ELF-1 (cell line): Measurements from ENCODE around the gene DNAJC25.
"Not testable (repeated sequence)": the region's sequence is repeated elsewhere in the genome, so short reads cannot be mapped to it uniquely, and the experiment has no call there.

Source experiments
- DNase-seq: peaks from one replicate; pipeline ENCODE4 v3.0.0-alpha.2; 2016; ENCODE audit warnings: low read depth, low spot score

Gene DNAJC25

DNA sequence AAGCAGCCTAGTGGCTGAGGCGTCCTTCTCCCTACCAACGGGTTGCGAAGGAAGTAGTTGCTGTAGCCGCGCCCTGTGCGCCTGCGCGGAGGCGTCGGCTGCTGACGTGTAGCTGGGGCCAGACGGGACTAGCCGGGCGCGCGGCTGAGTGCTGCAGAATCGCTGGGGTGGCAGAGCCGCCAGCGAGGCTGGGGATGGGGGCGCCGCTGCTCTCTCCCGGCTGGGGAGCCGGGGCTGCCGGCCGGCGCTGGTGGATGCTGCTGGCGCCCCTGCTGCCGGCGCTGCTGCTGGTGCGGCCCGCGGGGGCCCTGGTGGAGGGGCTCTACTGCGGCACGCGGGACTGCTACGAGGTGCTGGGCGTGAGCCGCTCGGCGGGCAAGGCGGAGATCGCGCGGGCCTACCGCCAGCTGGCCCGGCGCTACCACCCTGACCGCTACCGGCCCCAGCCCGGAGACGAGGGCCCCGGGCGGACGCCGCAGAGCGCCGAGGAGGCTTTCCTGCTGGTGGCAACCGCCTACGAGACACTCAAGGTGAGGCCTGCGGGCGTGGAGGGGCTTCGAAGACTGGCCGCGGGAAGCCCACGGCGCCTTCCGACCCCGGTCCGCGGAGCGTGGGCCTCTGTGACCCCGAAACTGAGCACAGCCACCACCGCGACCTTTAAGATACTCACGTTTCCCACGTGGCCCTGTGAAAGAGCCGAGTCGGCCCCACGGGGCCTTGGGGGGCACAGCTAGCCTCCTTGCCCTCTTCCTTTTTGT, at the start of gene DNAJC25:
Gene DNAJC25 (plus strand): TSS at position 121 of the 758 bp plus-strand sequence. CDS start 74 bp downstream, at position 195.
- peak; percentile 99 for DNase-seq

DNA sequence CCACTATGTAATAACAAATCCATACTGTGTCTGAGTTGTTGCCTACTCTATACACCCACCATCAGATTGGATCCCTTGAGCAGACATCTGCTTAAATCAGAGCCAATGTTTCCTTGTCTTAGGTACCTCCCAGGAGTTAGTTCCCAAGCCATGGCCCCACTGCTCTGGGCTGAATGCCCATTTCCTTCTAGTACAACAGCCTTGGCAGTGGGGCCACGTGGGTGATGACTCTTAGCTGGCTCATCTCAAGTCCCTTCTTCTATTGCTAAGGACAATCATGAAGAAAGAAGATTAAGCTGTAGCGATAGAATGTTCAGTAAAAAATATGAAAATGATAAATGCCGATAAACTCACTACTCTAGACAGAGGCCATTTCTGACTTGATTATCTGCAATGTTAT, 48.2 kb upstream of the DNAJC25 start:
- DNase-seq, result no peak

GRCh38 chr9:111586378-111586777, 44.8 kb upstream of the DNAJC25 start:
- no peak for DNase-seq

DNA sequence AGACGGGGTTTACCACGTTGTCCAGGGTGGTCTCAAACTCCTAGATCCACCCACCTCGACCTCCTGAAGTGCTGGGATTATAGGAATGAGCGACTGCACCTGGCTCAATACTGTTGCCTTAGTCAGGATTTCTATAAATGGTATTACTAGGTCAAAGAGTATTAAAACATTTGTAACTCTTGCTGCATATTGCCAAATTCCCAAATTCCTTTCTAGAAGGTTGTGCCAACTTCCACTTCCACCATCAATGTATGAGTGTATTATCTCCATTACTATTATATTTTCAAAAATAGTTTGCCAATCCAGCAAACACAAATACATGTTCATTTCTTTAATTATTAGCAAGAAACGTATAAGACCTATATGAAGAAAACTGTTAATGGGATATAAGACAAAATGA, 42.3 kb upstream of the DNAJC25 start:
- DNase-seq, result no peak

DNA sequence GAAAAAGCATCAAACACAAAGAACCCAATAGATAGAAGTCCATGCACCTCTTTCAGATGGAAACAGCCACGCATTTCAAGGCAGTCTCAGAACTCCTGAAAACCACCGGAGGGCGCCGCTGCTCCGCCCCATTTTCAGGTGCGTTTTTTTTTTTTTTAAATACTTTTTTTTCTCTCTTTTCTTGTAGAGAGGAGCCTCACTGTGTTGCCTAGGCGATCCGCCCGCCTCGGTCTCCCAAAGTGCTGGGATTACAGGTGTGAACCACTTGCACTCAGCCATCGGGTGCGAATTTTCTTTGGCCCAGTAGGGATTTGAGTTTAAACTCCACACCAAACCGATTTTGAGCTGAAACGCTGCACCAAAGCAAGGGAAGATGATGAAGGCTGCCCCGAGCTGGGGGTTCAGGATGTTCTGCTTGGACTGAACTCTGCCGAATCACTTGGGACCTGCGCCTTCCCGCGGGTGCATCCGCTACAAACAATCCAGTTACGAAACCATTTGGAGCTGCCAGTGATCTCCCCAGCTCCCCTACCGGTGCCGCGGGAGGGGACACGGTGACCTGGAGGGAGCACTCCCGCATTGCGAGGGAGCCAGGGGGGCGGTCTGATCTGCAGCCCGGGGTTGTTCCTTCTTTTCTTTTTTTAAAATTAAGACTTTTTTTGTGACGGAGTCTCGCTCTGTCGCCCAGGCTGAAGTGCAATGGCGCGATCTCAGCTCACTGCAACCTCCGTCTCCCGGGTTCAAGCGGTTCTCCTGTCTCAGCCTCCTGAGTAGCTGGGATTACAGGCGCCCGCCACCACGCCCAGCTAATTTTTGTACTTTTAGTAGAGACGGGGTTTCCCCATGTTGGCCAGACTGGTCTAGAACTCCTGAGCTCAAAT, 33.0 kb upstream of the DNAJC25 start:
- DNase-seq, result peak; percentile 80

GRCh38 chr9:111598733-111599091, 32.4 kb upstream of the DNAJC25 start:
- peak; percentile 28 for DNase-seq

GRCh38 chr9:111599092-111599954, 31.8 kb upstream of the DNAJC25 start, which contains the start of gene PTGR1:
TSS of gene PTGR1 (minus strand) at chr9:111599647. CDS start at chr9:111597422, 2,225 bp downstream.
- DNase-seq, result peak; percentile 80

DNA sequence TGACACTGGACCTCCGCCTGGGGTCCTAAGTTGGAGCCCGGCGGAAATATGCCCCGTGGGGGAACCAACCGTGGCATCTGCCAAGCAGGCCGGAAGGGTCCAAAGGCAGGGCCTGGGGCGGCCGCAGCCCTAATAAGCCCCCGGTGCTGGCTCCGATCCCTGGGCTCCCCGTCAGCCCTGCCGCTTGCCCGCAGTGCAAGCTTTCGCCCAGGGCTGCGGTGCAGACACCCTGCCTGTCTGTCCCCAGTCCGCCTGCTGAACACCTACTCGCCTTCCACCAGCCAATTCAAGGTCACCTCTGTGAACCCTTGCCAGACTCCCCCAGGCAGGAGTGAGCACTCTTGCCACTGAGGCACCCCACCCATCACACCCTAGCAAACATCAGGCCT, 31.2 kb upstream of the DNAJC25 start:
- no peak for DNase-seq

DNA sequence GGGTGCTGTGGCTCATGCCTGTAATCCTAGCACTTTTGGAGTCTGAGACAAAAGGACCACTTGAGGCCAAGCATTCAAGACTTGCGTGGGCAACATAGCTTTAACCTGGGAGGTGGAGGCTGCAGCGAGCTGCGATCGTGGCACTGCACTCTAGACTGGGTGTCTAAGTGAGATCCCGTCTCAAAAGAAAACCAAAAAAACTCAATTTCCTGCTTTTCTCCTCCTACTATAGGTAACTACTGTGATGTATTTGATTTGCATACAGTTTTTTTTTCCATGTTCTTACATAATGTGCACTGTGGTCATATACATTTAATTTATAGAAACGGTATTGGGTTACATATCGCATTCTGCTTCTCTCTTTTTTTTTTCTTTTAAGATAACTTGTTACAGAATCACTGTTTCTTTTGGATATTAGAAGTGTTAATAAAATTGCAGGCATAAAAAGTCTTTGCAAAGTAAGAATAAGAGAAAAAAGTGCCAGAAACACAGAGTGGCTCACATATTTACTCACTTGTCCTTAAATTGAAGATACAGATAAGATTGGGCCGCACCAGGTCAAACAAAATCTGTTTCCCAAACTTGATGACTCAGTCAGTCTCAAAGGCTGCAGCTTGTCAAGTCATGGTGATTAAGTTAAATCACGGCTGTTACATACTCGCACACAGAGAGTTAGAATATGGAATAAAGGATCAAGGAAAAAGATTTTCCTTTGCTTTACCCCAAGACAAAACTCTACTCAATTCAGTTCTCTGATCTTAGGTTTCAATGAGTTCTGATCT, 29.7 kb upstream of the DNAJC25 start:
- no peak for DNase-seq

DNA sequence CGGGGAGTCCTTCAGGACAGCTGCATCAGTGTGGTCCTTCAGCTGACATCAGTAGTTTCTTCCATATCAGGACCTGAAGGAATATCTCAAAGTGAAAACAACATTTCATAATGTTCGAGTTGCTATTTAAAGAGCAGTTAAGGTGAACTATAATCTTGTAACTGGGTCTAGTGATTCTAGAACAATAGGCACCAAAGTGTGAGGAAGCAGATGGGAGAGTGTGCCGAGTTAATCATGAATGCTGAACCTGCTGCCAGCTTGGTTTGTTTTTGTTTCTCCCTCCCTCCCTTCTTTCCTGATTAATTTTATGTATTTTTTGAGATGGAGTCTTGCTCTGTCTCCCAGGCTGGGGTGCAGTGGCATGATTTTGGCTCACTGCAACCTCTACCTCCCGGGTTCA, 28.1 kb upstream of the DNAJC25 start:
- no peak for DNase-seq

DNA sequence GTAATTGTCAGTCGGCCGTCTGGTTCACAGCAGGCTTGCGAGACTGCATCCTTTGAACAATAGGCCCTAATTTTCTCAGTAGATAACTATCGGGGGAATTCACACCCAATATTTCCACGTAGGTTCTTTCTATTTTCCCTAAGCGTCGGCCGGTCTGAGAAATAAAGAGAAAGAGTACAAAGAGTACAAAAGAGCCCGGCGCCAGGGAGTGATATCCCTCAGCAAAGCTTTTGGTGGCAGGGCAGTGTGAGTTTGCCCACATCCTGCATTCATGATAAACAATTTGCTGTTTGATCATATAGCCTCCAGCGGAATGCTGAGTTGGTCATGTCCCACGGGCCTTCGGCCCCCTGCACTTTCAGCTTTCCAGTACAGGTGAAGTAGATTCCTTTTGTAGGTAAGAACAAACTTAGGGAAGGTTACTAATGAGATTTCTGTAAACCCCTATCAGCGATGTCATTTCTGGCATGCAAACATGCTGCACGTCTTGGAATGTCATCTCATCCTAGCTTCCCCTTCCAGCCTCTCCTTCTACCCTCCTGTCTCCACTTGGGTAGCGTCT, 27.0 kb upstream of the DNAJC25 start:
- DNase-seq, result peak; percentile 17

- no peak for DNase-seq
These were observed 26.0 kb upstream of the DNAJC25 start for GRCh38 chr9:111605041-111605559.

DNA sequence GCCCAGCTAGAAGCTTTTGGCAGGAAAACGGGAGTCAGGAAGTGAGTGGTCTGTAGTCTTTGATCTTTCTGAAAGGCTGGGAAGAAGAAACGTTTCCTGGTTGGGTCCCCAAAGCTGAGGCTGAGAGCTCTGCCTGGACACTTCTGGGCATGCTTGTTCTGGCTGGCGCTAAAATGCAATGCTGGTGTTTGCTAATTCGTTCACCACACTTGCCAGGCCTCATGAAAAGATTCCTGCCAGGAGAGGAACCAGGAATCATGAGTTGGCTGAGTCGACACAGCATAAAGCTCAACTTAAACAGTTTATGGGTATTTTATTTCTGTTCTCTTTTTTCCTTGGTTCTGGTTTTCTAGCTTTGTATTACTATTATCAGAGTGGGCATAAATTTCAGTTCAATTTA, 21.0 kb upstream of the DNAJC25 start:
- DNase-seq, result no peak

DNA sequence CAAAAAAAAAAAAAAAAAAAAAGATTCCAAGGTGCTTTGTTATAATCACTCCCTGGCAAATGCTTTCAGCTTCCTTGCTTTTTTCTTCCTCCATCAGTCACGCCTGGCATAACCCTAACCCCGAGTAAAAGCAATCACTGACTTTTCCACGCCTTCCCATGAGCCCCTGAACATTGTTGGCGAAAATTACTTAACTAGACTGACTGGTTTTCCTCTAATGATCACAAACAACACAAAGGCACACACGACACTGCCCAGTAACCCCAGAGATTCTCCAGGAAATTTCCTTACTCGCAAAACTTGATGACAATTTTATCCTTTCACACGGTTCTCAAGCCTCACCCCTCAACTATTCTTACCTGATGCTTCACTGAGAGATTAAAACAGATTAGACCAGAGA, 20.3 kb upstream of the DNAJC25 start:
- no peak for DNase-seq

GRCh38 chr9:111613436-111614040, 17.6 kb upstream of the DNAJC25 start:
- DNase-seq, result no peak

DNA sequence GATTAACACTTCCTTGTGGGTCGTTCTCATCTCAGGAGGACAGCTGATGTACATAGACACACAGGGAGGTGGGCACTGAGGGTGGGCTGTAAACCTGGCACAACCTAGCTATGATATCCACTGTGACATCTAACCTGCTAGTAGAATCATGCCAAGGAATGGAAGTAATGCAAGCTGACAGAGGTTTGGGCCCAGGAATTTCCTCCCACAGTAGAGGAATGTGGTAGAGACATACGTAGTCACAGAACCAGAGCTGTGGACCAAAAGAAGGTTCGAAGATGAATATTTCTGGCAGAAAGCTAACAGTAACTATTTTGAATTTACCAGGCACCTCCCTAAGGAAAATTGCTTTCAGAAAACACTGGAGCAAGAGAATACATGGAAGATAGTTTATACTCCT, 15.2 kb upstream of the DNAJC25 start:
- DNase-seq, result no peak

DNA sequence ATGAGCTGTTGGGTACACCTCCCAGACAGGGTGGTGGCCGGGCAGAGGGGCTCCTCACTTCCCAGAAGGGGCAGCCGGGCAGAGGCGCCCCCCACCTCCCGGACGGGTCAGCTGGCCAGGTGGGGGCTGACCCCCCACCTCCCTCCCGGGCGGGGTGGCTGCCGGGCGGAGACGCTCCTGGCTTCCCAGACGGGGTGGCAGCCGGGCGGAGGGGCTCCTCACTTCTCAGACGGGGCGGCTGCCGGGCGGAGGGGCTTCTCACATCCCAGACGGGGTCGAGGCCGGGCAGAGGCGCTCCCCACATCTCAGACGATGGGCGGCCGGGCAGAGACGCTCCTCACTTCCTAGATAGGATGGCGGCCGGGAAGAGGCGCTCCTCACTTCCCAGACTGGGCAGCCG, 13.8 kb upstream of the DNAJC25 start:
- DNase-seq, result not testable (repeated sequence)

DNA sequence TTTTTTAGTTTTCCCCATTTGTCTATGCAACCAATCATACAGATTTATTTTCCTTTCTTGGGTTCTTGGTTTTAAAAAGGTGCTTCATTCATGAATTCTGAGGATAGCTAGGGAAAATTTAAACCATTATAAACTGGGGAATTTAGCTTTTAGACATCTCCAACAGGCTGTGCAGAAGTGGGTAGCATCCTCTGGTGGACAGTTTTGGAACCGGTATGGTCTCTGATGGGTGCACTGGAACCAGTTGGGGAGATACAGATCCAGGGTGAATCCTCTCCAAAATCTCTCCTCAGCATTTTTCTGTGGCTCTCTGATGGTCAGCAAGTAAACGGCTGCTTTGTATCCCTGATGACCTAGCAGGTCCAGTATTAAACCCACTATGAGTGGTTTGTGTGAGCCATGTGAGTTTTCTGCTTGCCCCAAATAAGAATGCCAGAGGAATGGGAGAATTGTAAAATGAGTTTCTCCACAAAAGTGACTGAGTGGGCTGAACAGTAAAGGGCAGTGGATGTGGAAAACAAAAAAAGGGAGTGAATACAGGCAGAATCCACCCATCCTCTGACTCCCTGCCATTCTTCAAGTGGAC, 9.1 kb upstream of the DNAJC25 start:
- peak; percentile 38 for DNase-seq

DNA sequence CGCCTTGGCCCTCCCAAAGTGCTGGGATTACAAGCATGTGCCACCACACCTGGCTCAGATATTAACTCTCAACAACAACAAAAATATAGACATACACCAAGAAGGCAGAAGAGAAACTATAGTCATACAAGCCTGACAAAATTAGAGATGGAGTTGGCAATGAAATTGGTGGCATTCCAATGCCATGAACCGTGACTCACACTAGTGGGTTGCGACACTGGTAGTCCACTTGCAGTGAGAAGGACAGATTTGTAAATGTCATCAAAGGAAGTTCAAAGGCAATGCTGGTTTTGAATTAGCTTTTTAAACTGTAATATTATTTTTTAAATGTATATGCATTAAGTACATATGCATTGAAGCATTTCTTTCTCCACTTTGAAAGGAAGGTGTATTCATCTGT, 8.5 kb upstream of the DNAJC25 start:
- no peak for DNase-seq
